Panc1 (cell line): Measurements from ENCODE around the gene CCDC57. TPM values are rescaled to one million over a fixed set of nuclear protein-coding genes. Genes with fewer than 3 reads are reported as not detected.

Source experiments
- ATAC-seq: fragments of 200-7000 bp; cut with Tn5 transposase; 2 replicates; pipeline ENCODE4 v1.9.1; 2020; ENCODE audit warnings: mild to moderate bottlenecking, moderate library complexity
- BruUV-seq: library from RNA; stranded (reverse); fragments of 400-500 nt; replicated peaks from 2 replicates; lab custom pipeline; 2021; lab: Mats Ljungman, UMichigan
- CTCF ChIA-PET: fragments of 300-600 bp; sonication (Branson Sonifier 250); formaldehyde crosslinking; loops from one replicate; lab custom pipeline; 2022; ENCODE audit warnings: antibody characterized with exemption; lab: Charles Lee
- POLR2A ChIA-PET: fragments of 300-600 bp; sonication (Branson Sonifier 250); formaldehyde crosslinking; loops from one replicate; lab custom pipeline; 2022; ENCODE audit warnings: antibody characterized with exemption; lab: Charles Lee
- DNase-seq: peaks from one replicate; pipeline ENCODE4 v3.0.0-alpha.2; 2010; ENCODE audit warnings: low read depth, low spot score
- H3K27ac ChIP-seq: 2 replicates; pipeline ENCODE4 v1.5.1; 2011; ENCODE audit warnings: mild to moderate bottlenecking, low read length, inconsistent platforms
- H3K27me3 ChIP-seq: fragments of 200-500 bp; sonication (Bioruptor generic); 2 replicates; pipeline ENCODE4 v1.6.0; 2014; ENCODE audit warnings: low read length, inconsistent platforms; ENCODE audit not compliant: control insufficient read depth, insufficient read depth
- H3K36me3 ChIP-seq: fragments of 200-500 bp; sonication (Bioruptor generic); 2 replicates; pipeline ENCODE4 v1.5.1; 2014; ENCODE audit warnings: inconsistent platforms, mild to moderate bottlenecking, low read length, moderate library complexity; ENCODE audit not compliant: control insufficient read depth, insufficient read depth
- H3K4me1 ChIP-seq: 2 replicates; pipeline ENCODE4 v1.5.1; 2011; ENCODE audit warnings: inconsistent platforms, mild to moderate bottlenecking, low read length, moderate library complexity; ENCODE audit not compliant: control insufficient read depth, insufficient read depth
- H3K4me3 ChIP-seq, 2 experiments: 2 replicates each; pipeline ENCODE4 v1.5.1; 2011 to 2012; ENCODE audit warnings: low read depth in 2 of 2, low read length in 2 of 2, mild to moderate bottlenecking in 2 of 2, inconsistent platforms in 1 of 2, moderate library complexity in 1 of 2
- H3K9me3 ChIP-seq: fragments of 200-500 bp; sonication (Bioruptor generic); 2 replicates; pipeline ENCODE4 v1.5.1; 2014; ENCODE audit warnings: low read depth, mild to moderate bottlenecking, inconsistent platforms, low read length, moderate library complexity; ENCODE audit not compliant: control insufficient read depth, insufficient read depth
- CTCF ChIP-seq: fragments of 450-650 bp; IDR thresholded peaks from 2 replicates; pipeline ENCODE4 v1.5.1; 2017; ENCODE audit warnings: mild to moderate bottlenecking
- POLR2AphosphoS5 ChIP-seq: IDR thresholded peaks from 2 replicates; pipeline ENCODE4 v1.6.1; 2012; ENCODE audit warnings: mild to moderate bottlenecking, low read depth, low read length, moderate library complexity
- REST ChIP-seq, 2 experiments: IDR thresholded peaks; 2 replicates each; pipeline ENCODE4 v1.6.1; 2011 to 2012; ENCODE audit warnings: low read depth in 2 of 2, control low read depth in 1 of 2, low read length in 1 of 2, mild to moderate bottlenecking in 1 of 2, moderate library complexity in 1 of 2; ENCODE audit not compliant: insufficient read depth in 1 of 2
- SIN3A ChIP-seq: IDR thresholded peaks from 2 replicates; pipeline ENCODE4 v1.6.1; 2012; ENCODE audit warnings: low read depth, mild to moderate bottlenecking, low read length, moderate library complexity, borderline replicate concordance; ENCODE audit not compliant: insufficient read depth
- TCF7L2 ChIP-seq: IDR thresholded peaks from 2 replicates; pipeline ENCODE4 v1.6.1; 2011; ENCODE audit warnings: mild to moderate bottlenecking, low read depth, low read length, inconsistent platforms
- in situ Hi-C: cut with HindIII; loops from 2 replicates; pipeline ENCODE4 v1.10.0; 2016; ENCODE audit warnings: low sequenced_read_pairs, low pct_unique_long_range_greater_than_20kb
- intact Hi-C: fragments of 100-400 bp; cut with micrococcal nuclease; formaldehyde crosslinking; loops from one replicate; pipeline ENCODE4 v1.10.0; 2022; ENCODE audit not compliant: unreplicated experiment
- total RNA-seq: library from RNA; stranded (reverse); gene quantifications from one replicate; pipeline ENCODE4 v1.2.1, GENCODE V29; 2021; ENCODE audit not compliant: unreplicated experiment

The CCDC57 gene
- total RNA-seq, 1 experiment from 2014 or later = 63.6 TPM

- POLR2A ChIA-PET = interaction anchor here (0.6 to 0.7 kb wide), 3 partner anchors 10 to 64 kb away, joined by 3 to 5 read pairs (median 3); no protein-coding TSS in a partner anchor
- ATAC-seq (no peak), DNase-seq (no peak)
- Histone ChIP-seq H3K27me3 (no peaks in the 10 kb centered on the region), H3K27ac (peak overlapping the region; percentile 97), H3K36me3 (peaks cover 1% of the 10 kb centered on the region; the same call in 1 of the 2 replicates), H3K9me3 (no peaks in the 10 kb centered on the region), H3K4me1 (peaks cover 78% of the 10 kb centered on the region), H3K4me3 (no peak overlapping the region)
- intact Hi-C loops = loop anchor here (10.0 kb wide), 1 partner anchor 133 kb away; no protein-coding TSS in a partner anchor
- TF ChIP-seq TCF7L2 (no peak), CTCF (no peak), POLR2AphosphoS5 (peak; percentile 41; the same call in 1 of the 2 replicates), REST (IDR thresholded peaks at IDR 0.05; ENCODE audit: insufficient read depth in 1 of 2, low read depth in 2 of 2, low read length in 1 of 2) (0 out of 4 replicates have a peak, but pooled peaks of 1 of the 2 experiments have one; percentile 14), SIN3A (no peak)
- CTCF ChIA-PET = interaction anchor here (0.6 to 1.3 kb wide), 3 partner anchors 72 to 86 kb away, joined by 4 to 5 read pairs (median 5); no protein-coding TSS in a partner anchor
- in situ Hi-C loops = no loop called here
- BruUV-seq = no TSS peak
Measured at GRCh38 chr17:82101767-82102679, 110.6 kb downstream of the CCDC57 start.

- H3K36me3 ChIP-seq = peaks cover 4% of the 10 kb centered on the region; the same call in 1 of the 2 replicates
- intact Hi-C loops = loop anchor here (10.0 kb wide), 1 partner anchor 133 kb away; no protein-coding TSS in a partner anchor
- DNase-seq (no peak), ATAC-seq (no peak)
- peak overlapping the region; percentile 97 for H3K27ac ChIP-seq
- in situ Hi-C loops = no loop called here
- CTCF ChIA-PET = no interaction called here
- TF ChIP-seq CTCF (no peak), TCF7L2 (no peak), SIN3A (no peak), REST (IDR thresholded peaks at IDR 0.05; ENCODE audit: insufficient read depth in 1 of 2, low read depth in 2 of 2, low read length in 1 of 2) (no peak), POLR2AphosphoS5 (no peak)
- H3K4me1 ChIP-seq = peaks cover 75% of the 10 kb centered on the region
- no peak overlapping the region for H3K4me3 ChIP-seq
- no peaks in the 10 kb centered on the region for H3K27me3 ChIP-seq
- POLR2A ChIA-PET = interaction anchor here (0.6 kb wide), 1 partner anchor 39 kb away, joined by 3 read pairs; no protein-coding TSS in a partner anchor
- H3K9me3 ChIP-seq = no peaks in the 10 kb centered on the region
- no TSS peak for BruUV-seq
Measured at GRCh38 chr17:82101301-82101715, 111.3 kb downstream of the CCDC57 start.
